Stimulated activated CD8-positive, alpha-beta memory T cell treated with anti-CD3 and anti-CD28 coated beads, Interleukin-7, amount 100 ng/mL, for 1 hour (primary cell): ENCODE results near the gene EPRS1.
"Not testable (repeated sequence)": the region's sequence is repeated elsewhere in the genome, so short reads cannot be mapped to it uniquely, and the experiment has no call there.

Experiments used
- DNase-seq, 2 donors: peaks; one replicate each; pipeline ENCODE4 v3.0.0-alpha.2; 2020; ENCODE audit warnings: low read depth in 2 of 2

EPRS1 gene

GRCh38 chr1:220038640-220039039, 7.7 kb downstream of the EPRS1 start:
- no peak for DNase-seq

- DNase-seq, result not testable (repeated sequence)
Measured at GRCh38 chr1:220037810-220038209, 8.5 kb downstream of the EPRS1 start.

- DNase-seq, result no peak
Measured at GRCh38 chr1:220032911-220033310, 13.4 kb downstream of the EPRS1 start.

GRCh38 chr1:220031287-220031686, 15.0 kb downstream of the EPRS1 start:
- DNase-seq, result no peak

- DNase-seq, result no peak
Measured at GRCh38 chr1:220028346-220028895, 17.9 kb downstream of the EPRS1 start.

GRCh38 chr1:220019071-220019470, 27.2 kb downstream of the EPRS1 start:
- DNase-seq, result no peak

- DNase-seq, result no peak
Measured at GRCh38 chr1:220013497-220013896, 32.8 kb downstream of the EPRS1 start.

- no peak for DNase-seq
Measured at GRCh38 chr1:220012259-220012658, 34.0 kb downstream of the EPRS1 start.

- no peak for DNase-seq
Measured at GRCh38 chr1:220011620-220012019, 34.7 kb downstream of the EPRS1 start.

- no peak for DNase-seq
Measured at GRCh38 chr1:220007438-220007837, 38.9 kb downstream of the EPRS1 start.

- no peak for DNase-seq
Measured at GRCh38 chr1:220005489-220005888, 40.8 kb downstream of the EPRS1 start.

- DNase-seq, result no peak
Measured at GRCh38 chr1:220003610-220004299, 42.5 kb downstream of the EPRS1 start.

GRCh38 chr1:220003015-220003414, 43.3 kb downstream of the EPRS1 start:
- no peak for DNase-seq

GRCh38 chr1:220001095-220001501, 45.2 kb downstream of the EPRS1 start:
- no peak for DNase-seq

- DNase-seq, result no peak
Measured at GRCh38 chr1:219999821-220000220, 46.5 kb downstream of the EPRS1 start.
